ENCODE results near the gene PUS3.
"Not testable (repeated sequence)": the region's sequence is repeated elsewhere in the genome, so short reads cannot be mapped to it uniquely, and the experiment has no call there.

PUS3 gene

GRCh38 chr11:125857670-125858069 lies 45.3 kb downstream of the PUS3 start:
- not testable (repeated sequence) for DNase-seq

GRCh38 chr11:125846188-125846587 lies 56.8 kb downstream of the PUS3 start:
- no peak for DNase-seq

Data from CD4-positive, alpha-beta T cell treated with Interferon gamma for 1 hour (primary cell).